ENCODE data around the gene PILRA.
"Not testable (repeated sequence)": the region's sequence is repeated elsewhere in the genome, so short reads cannot be mapped to it uniquely, and the experiment has no call there.

The PILRA gene

GRCh38 chr7:100346921-100347320 lies 26.4 kb upstream of the PILRA start:
- peaks cover 34 to 44% of the 10 kb centered on the region in 2 donors for H3K36me3 ChIP-seq (ENCODE audit: control insufficient read depth in 1 of 2, insufficient read depth in 2 of 2, low read length in 2 of 2)
- no peaks in the 10 kb centered on the region for H3K9me3 ChIP-seq (ENCODE audit: control insufficient read depth in 1 of 2, low read length in 2 of 2)
- no peaks in the 10 kb centered on the region for H3K27me3 ChIP-seq (ENCODE audit: low read depth, low read length)
- no peak overlapping the region for H3K4me3 ChIP-seq (ENCODE audit: low read depth in 1 of 2, low read length in 2 of 2)
- peaks cover 0 to 4% of the 10 kb centered on the region in 2 donors for H3K4me1 ChIP-seq (ENCODE audit: control insufficient read depth in 1 of 2, insufficient read depth in 2 of 2, low read length in 2 of 2)
- H3K27ac ChIP-seq (ENCODE audit: low read length), result no peak overlapping the region

- Histone ChIP-seq H3K27ac (ENCODE audit: low read length) (no peak overlapping the region), H3K4me3 (ENCODE audit: low read depth in 1 of 2, low read length in 2 of 2) (no peak overlapping the region), H3K36me3 (ENCODE audit: control insufficient read depth in 1 of 2, insufficient read depth in 2 of 2, low read length in 2 of 2) (peaks cover 36 to 53% of the 10 kb centered on the region in 2 donors), H3K27me3 (ENCODE audit: low read depth, low read length) (no peaks in the 10 kb centered on the region), H3K9me3 (ENCODE audit: control insufficient read depth in 1 of 2, low read length in 2 of 2) (no peaks in the 10 kb centered on the region), H3K4me1 (ENCODE audit: control insufficient read depth in 1 of 2, insufficient read depth in 2 of 2, low read length in 2 of 2) (peaks cover 0 to 4% of the 10 kb centered on the region in 2 donors)
Observed at GRCh38 chr7:100348805-100349204, 24.5 kb upstream of the PILRA start.

GRCh38 chr7:100349757-100350156 lies 23.5 kb upstream of the PILRA start:
- peaks cover 0 to 1% of the 10 kb centered on the region in 2 donors for H3K4me1 ChIP-seq (ENCODE audit: control insufficient read depth in 1 of 2, insufficient read depth in 2 of 2, low read length in 2 of 2)
- H3K27me3 ChIP-seq (ENCODE audit: low read depth, low read length), result no peaks in the 10 kb centered on the region
- H3K4me3 ChIP-seq (ENCODE audit: low read depth in 1 of 2, low read length in 2 of 2), result no peak overlapping the region
- H3K36me3 ChIP-seq (ENCODE audit: control insufficient read depth in 1 of 2, insufficient read depth in 2 of 2, low read length in 2 of 2), result peaks cover 45 to 60% of the 10 kb centered on the region in 2 donors
- H3K27ac ChIP-seq (ENCODE audit: low read length), result no peak overlapping the region
- H3K9me3 ChIP-seq (ENCODE audit: control insufficient read depth in 1 of 2, low read length in 2 of 2), result no peaks in the 10 kb centered on the region

GRCh38 chr7:100351657-100352058 lies 21.6 kb upstream of the PILRA start:
- no peaks in the 10 kb centered on the region for H3K9me3 ChIP-seq (ENCODE audit: control insufficient read depth in 1 of 2, low read length in 2 of 2)
- no peaks in the 10 kb centered on the region for H3K27me3 ChIP-seq (ENCODE audit: low read depth, low read length)
- H3K36me3 ChIP-seq (ENCODE audit: control insufficient read depth in 1 of 2, insufficient read depth in 2 of 2, low read length in 2 of 2), result peaks cover 55 to 74% of the 10 kb centered on the region in 2 donors
- H3K4me1 ChIP-seq (ENCODE audit: control insufficient read depth in 1 of 2, insufficient read depth in 2 of 2, low read length in 2 of 2), result no peaks in the 10 kb centered on the region
- no peak overlapping the region for H3K27ac ChIP-seq (ENCODE audit: low read length)
- no peak overlapping the region for H3K4me3 ChIP-seq (ENCODE audit: low read depth in 1 of 2, low read length in 2 of 2)

GRCh38 chr7:100352230-100352781 lies 21.0 kb upstream of the PILRA start:
- not testable (repeated sequence) for H3K4me1 ChIP-seq (ENCODE audit: control insufficient read depth in 1 of 2, insufficient read depth in 2 of 2, low read length in 2 of 2); H3K4me3 ChIP-seq (ENCODE audit: low read depth in 1 of 2, low read length in 2 of 2); H3K27ac ChIP-seq (ENCODE audit: low read length); H3K27me3 ChIP-seq (ENCODE audit: low read depth, low read length); H3K9me3 ChIP-seq (ENCODE audit: control insufficient read depth in 1 of 2, low read length in 2 of 2)
- peaks cover 50 to 74% of the 10 kb centered on the region in 2 donors for H3K36me3 ChIP-seq (ENCODE audit: control insufficient read depth in 1 of 2, insufficient read depth in 2 of 2, low read length in 2 of 2)

- H3K27me3 ChIP-seq (ENCODE audit: low read depth, low read length), result no peaks in the 10 kb centered on the region
- peaks cover 44 to 74% of the 10 kb centered on the region in 2 donors for H3K36me3 ChIP-seq (ENCODE audit: control insufficient read depth in 1 of 2, insufficient read depth in 2 of 2, low read length in 2 of 2)
- H3K4me3 ChIP-seq (ENCODE audit: low read depth in 1 of 2, low read length in 2 of 2), result no peak overlapping the region
- no peaks in the 10 kb centered on the region for H3K9me3 ChIP-seq (ENCODE audit: control insufficient read depth in 1 of 2, low read length in 2 of 2)
- no peaks in the 10 kb centered on the region for H3K4me1 ChIP-seq (ENCODE audit: control insufficient read depth in 1 of 2, insufficient read depth in 2 of 2, low read length in 2 of 2)
- H3K27ac ChIP-seq (ENCODE audit: low read length), result no peak overlapping the region
Observed at GRCh38 chr7:100352984-100353684, 20.2 kb upstream of the PILRA start.

- Histone ChIP-seq H3K27me3 (ENCODE audit: low read depth, low read length) (no peaks in the 10 kb centered on the region), H3K9me3 (ENCODE audit: control insufficient read depth in 1 of 2, low read length in 2 of 2) (no peaks in the 10 kb centered on the region), H3K27ac (ENCODE audit: low read length) (no peak overlapping the region), H3K4me1 (ENCODE audit: control insufficient read depth in 1 of 2, insufficient read depth in 2 of 2, low read length in 2 of 2) (no peaks in the 10 kb centered on the region), H3K4me3 (ENCODE audit: low read depth in 1 of 2, low read length in 2 of 2) (no peak overlapping the region), H3K36me3 (ENCODE audit: control insufficient read depth in 1 of 2, insufficient read depth in 2 of 2, low read length in 2 of 2) (peaks cover 43 to 81% of the 10 kb centered on the region in 2 donors)
Observed at GRCh38 chr7:100353685-100354330, 19.5 kb upstream of the PILRA start.

GRCh38 chr7:100356416-100357068 lies 16.7 kb upstream of the PILRA start:
- H3K4me3 ChIP-seq (ENCODE audit: low read depth in 1 of 2, low read length in 2 of 2), result no peak overlapping the region
- H3K36me3 ChIP-seq (ENCODE audit: control insufficient read depth in 1 of 2, insufficient read depth in 2 of 2, low read length in 2 of 2), result peaks cover 48 to 88% of the 10 kb centered on the region in 2 donors
- H3K4me1 ChIP-seq (ENCODE audit: control insufficient read depth in 1 of 2, insufficient read depth in 2 of 2, low read length in 2 of 2), result no peaks in the 10 kb centered on the region
- no peak overlapping the region for H3K27ac ChIP-seq (ENCODE audit: low read length)
- H3K9me3 ChIP-seq (ENCODE audit: control insufficient read depth in 1 of 2, low read length in 2 of 2), result no peaks in the 10 kb centered on the region
- H3K27me3 ChIP-seq (ENCODE audit: low read depth, low read length), result no peaks in the 10 kb centered on the region

GRCh38 chr7:100357131-100357561 lies 16.1 kb upstream of the PILRA start:
- no peaks in the 10 kb centered on the region for H3K27me3 ChIP-seq (ENCODE audit: low read depth, low read length)
- no peaks in the 10 kb centered on the region for H3K4me1 ChIP-seq (ENCODE audit: control insufficient read depth in 1 of 2, insufficient read depth in 2 of 2, low read length in 2 of 2)
- H3K4me3 ChIP-seq (ENCODE audit: low read depth in 1 of 2, low read length in 2 of 2), result no peak overlapping the region
- H3K36me3 ChIP-seq (ENCODE audit: control insufficient read depth in 1 of 2, insufficient read depth in 2 of 2, low read length in 2 of 2), result peaks cover 52 to 91% of the 10 kb centered on the region in 2 donors
- H3K27ac ChIP-seq (ENCODE audit: low read length), result no peak overlapping the region
- no peaks in the 10 kb centered on the region for H3K9me3 ChIP-seq (ENCODE audit: control insufficient read depth in 1 of 2, low read length in 2 of 2)

- H3K9me3 ChIP-seq (ENCODE audit: control insufficient read depth in 1 of 2, low read length in 2 of 2), result no peaks in the 10 kb centered on the region
- no peak within 1 kb of the TSS for H3K4me3 ChIP-seq (ENCODE audit: low read depth in 1 of 2, low read length in 2 of 2)
- H3K4me1 ChIP-seq (ENCODE audit: control insufficient read depth in 1 of 2, insufficient read depth in 2 of 2, low read length in 2 of 2), result no peaks in the 10 kb centered on the region
- no peaks in the 10 kb centered on the region for H3K27me3 ChIP-seq (ENCODE audit: low read depth, low read length)
- peaks cover 55 to 95% of the 10 kb centered on the region in 2 donors for H3K36me3 ChIP-seq (ENCODE audit: control insufficient read depth in 1 of 2, insufficient read depth in 2 of 2, low read length in 2 of 2)
- no peak within 1 kb of the TSS for H3K27ac ChIP-seq (ENCODE audit: low read length)
Observed at GRCh38 chr7:100358027-100358856, 15.0 kb upstream of the PILRA start, which contains the start of gene PILRB. Gene PILRB, plus strand, starts transcription at chr7:100358117. Its CDS starts 186 bp downstream, at chr7:100358303.

Data from muscle layer of duodenum (tissue), 2 donors.